NOMO-1 treated with DMSO at 0.1 percent for 48 hours (cell line): Measurements from ENCODE around the gene IP6K2.
"Not testable (repeated sequence)": the region's sequence is repeated elsewhere in the genome, so short reads cannot be mapped to it uniquely, and the experiment has no call there.

Experiments
- DNase-seq: peaks from one replicate; lab custom pipeline; 2025; ENCODE audit not compliant: unreplicated experiment; lab: John Stamatoyannopoulos, UW

IP6K2 gene

GRCh38 chr3:48733752-48734518, 16.9 kb upstream of the IP6K2 start:
- not testable (repeated sequence) for DNase-seq

GRCh38 chr3:48727511-48727910, 10.5 kb upstream of the IP6K2 start:
- DNase-seq, result no peak

GRCh38 chr3:48725185-48725855, 8.3 kb upstream of the IP6K2 start:
- DNase-seq, result not testable (repeated sequence)

DNA sequence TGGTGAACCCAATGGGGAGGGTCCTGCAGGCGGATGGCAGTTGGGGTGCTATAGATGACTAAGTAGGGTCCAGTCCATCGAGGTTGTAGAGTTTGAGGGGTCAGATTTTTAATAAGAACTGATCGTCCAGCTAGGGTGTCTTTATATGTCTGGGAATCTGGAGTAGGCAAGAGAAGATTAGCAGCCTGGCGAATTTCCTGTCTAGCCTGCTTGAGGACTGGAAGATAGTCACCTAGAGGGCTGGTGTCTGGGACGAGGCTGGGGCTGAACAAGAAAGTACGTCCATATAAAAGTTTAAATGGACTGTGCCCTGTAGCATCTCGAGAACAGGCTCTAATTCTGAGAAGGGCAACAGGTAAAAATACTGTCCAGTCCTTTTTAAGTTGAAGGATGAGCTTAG, 6.7 kb upstream of the IP6K2 start:
- no peak for DNase-seq

DNA sequence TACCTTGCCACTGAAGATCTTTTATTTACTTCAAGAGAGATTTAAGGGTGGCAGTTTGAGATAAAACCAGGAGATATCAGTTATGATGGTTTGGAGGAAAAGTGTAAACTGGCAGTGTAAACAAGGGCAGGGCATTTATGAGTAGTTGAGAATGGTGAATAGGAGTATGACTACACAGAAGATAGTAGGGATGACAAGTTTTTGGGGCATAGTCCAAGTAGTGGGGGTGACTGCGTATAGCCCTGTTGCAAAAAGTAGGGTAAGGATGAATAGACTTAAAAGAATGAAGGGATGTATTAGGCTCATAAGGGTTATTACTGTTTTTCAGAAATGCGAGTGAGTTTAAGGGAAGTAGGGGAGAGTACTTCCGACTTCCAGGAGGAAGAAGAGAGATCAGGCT, 6.3 kb upstream of the IP6K2 start:
- DNase-seq, result not testable (repeated sequence)

GRCh38 chr3:48716508-48716981, 476 bp downstream of the IP6K2 start:
- peak; percentile 16 for DNase-seq

DNA sequence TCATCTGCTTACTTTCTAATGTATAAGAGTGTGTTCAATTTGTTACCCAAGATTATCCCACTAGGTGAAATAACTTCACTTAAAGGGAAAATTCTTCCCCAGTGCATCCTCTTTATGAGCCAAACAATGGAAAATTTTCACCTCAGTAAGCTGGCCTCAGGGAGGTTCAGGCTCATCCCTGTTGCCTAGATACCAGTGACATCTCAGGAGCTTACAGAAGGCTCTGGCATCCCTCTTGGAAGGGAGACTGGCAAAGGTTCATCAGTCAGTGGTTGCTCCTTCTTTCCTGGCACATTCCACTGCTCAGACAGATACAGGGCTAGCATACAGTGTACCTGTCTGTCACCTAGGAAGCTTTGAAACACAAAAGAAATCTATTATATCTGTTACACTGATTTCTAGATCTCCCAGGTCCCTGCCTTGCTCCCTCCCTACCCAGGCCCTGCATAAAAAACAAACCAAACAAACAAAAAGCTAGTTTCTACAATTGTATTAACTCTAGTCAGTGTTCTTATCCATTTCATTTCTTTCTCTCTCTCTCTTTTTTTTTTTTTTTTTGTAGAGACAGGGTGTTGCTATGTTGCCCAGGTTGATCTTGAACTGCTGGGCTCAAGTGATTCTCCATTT, 1.7 kb downstream of the IP6K2 start:
- no peak for DNase-seq

DNA sequence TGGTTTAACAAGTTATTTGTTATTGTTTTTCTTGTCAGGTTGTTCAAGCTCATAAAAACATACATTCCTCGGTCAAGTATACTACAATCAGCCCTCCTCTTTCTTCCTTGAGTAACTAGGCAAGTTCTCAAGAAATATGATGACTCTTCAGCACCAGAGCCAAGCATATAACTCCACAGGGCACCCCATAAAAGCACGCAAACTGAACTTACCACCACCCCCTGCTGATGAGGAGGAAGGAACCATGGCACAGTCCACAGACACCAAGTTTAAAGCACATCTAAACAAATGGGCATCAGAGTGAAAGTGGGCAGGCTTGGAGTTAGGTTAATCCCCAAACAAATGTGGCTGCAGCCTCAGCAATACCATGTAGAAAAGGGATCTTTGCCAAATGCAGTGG, 5.3 kb downstream of the IP6K2 start:
- DNase-seq, result no peak

- DNase-seq, result no peak
Measured at GRCh38 chr3:48709051-48709461, 8.0 kb downstream of the IP6K2 start.

DNA sequence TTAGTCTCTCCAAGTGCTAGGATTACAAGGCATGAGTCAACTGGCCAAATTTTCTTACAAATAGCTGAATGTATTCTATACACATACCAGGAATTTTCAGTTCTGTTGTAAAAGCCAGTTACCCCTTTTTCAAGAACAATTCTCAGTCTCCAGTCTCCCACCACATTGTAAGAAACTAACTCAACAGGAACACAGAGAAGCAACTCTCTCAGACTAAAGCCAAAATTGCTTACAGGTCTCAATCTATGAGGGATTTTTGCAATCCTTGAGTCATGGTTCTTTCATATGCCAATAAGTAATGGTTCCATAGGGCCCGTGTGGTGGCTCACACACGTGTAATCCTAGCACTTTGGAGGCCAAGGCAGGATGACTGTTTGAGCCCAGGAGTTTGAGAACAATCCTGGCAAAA, 8.5 kb downstream of the IP6K2 start:
- DNase-seq, result no peak

DNA sequence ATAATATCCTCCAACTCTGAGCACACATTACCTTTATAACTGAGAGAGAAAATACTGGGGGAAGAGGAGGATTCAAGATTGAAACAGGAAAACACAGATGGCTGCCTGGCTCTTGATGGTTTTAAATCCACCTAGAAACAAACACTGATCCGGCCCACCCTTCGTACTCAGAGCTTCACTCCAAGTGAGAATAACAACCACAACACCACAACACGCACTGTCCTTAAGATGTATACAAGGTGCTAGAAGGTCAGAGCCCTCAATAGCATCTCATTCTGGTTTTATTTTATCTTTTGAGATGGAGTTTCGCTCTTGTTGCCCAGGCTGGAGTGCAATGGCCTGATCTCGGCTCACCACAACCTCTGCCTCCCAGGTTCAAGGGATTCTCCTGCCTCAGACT, 9.9 kb downstream of the IP6K2 start:
- no peak for DNase-seq

- no peak for DNase-seq
Measured at GRCh38 chr3:48702320-48702920, 14.6 kb downstream of the IP6K2 start.

GRCh38 chr3:48700731-48701405, 16.2 kb downstream of the IP6K2 start:
- no peak for DNase-seq

GRCh38 chr3:48698891-48699290, 18.1 kb downstream of the IP6K2 start:
- no peak for DNase-seq

- DNase-seq, result no peak
Measured at GRCh38 chr3:48697952-48698351, 19.1 kb downstream of the IP6K2 start.

DNA sequence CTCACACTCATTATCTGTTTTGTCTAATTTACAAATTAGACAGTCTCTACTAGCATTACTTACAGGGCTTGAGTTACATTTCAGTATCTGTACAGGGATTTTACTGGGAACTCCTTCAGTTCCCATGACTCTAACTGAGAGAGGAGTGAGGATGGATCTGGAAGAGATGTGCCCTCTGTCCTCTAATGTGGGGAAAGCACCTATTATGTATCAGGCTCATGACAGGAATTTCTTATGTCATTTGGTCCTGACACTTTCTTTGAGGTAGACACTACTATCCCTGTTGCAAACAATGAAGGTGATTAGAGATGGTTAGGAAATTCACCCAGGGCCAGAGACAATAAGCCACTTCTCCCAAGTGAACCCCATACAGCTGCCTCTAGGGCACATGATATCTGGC, 20.4 kb downstream of the IP6K2 start:
- no peak for DNase-seq

DNA sequence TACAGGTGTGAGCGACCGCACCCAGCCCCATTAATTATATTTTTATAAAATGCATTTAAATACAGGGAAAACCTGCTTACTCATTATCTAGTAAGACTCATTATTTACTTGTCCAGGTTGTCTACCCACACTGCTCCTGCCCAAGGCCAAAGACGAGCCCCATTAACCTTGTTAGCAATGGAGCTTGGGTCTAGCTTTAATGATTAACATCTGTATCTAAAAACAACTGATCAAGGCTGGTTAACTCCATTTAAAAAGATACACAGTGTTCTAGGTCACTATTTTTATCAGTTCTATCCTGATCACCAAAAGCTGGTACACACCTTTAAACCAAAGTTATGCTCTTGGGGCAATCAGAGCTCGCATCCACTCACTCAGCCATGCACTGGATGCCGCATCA, 20.9 kb downstream of the IP6K2 start:
- DNase-seq, result no peak

DNA sequence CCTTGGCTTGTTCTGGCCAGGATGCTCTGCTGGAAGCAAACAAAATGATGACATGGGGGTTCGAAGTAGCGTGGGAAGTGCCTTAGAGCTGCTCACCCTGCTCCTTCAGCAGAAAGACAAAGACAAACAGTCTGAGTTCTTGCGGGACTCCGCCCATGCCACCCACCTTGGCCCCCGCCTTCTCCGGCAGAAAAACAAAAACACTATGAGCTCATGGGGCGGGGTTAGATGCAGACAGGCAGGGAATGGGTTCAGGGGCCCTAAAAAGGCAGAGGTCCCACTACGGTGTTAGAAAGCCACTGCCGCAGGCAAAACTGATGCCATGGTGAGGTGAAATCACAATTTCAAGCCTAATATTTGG, 21.6 kb downstream of the IP6K2 start:
- DNase-seq, result no peak

- no peak for DNase-seq
Measured at GRCh38 chr3:48694610-48695392, 22.2 kb downstream of the IP6K2 start.

- no peak for DNase-seq
Measured at GRCh38 chr3:48693826-48694225, 23.2 kb downstream of the IP6K2 start.
